Keratinocyte (primary cell): ENCODE data around the gene NUP85. TPM values are rescaled to one million over a fixed set of nuclear protein-coding genes. Genes with fewer than 3 reads are reported as not detected.

Source experiments
- DNase-seq: peaks from one replicate; pipeline ENCODE4 v3.0.0-alpha.2; 2011; ENCODE audit warnings: low read depth, missing footprints, low spot score
- FAIRE-seq: peaks from 2 replicates; lab custom pipeline; 2011; peaks lifted over from hg19 to GRCh38; lab: Jason Lieb, UNC
- H2AFZ ChIP-seq: 2 replicates; pipeline ENCODE4 v1.6.0; 2012; ENCODE audit warnings: low read length, control low read depth, inconsistent platforms; ENCODE audit not compliant: control insufficient read depth
- H3K27ac ChIP-seq: 2 replicates; pipeline ENCODE4 v1.5.1; 2011; ENCODE audit warnings: low read length; ENCODE audit not compliant: control insufficient read depth, insufficient read depth
- H3K27me3 ChIP-seq: 3 replicates; pipeline ENCODE4 v1.6.0; 2011; ENCODE audit warnings: low read length; ENCODE audit not compliant: control insufficient read depth, insufficient read depth; ENCODE audit errors: extremely low read depth
- H3K36me3 ChIP-seq, 2 experiments: 2 replicates in 1 of 2; 3 replicates in 1 of 2; pipeline ENCODE4 v1.5.1; 2011; ENCODE audit warnings: low read length in 2 of 2, mild to moderate bottlenecking in 1 of 2; ENCODE audit not compliant: control insufficient read depth in 2 of 2, insufficient read depth in 2 of 2; ENCODE audit errors: extremely low read depth in 1 of 2
- H3K4me1 ChIP-seq: 3 replicates; pipeline ENCODE4 v1.5.1; 2011; ENCODE audit warnings: low read length; ENCODE audit not compliant: control insufficient read depth, insufficient read depth; ENCODE audit errors: extremely low read depth
- H3K4me2 ChIP-seq: 3 replicates; pipeline ENCODE4 v1.6.0; 2011; ENCODE audit warnings: low read depth, low read length; ENCODE audit not compliant: control insufficient read depth, insufficient read depth; ENCODE audit errors: extremely low read depth
- H3K4me3 ChIP-seq, 3 experiments: fragments of 200-600 bp in 1 of 3; sonication (generic) in 1 of 3; 2 replicates in 2 of 3; 3 replicates in 1 of 3; pipeline ENCODE4 v1.5.1; 2011 to 2016; ENCODE audit warnings: low read length in 3 of 3, mild to moderate bottlenecking in 3 of 3, control low read depth in 2 of 3, inconsistent platforms in 1 of 3, low read depth in 1 of 3, mixed read lengths in 1 of 3, mixed run types in 1 of 3, moderate library complexity in 1 of 3; ENCODE audit not compliant: control insufficient read depth in 2 of 3, insufficient read depth in 2 of 3; ENCODE audit errors: extremely low read depth in 1 of 3
- H3K79me2 ChIP-seq: 2 replicates; pipeline ENCODE4 v1.6.0; 2012; ENCODE audit warnings: low read length; ENCODE audit not compliant: control insufficient read depth, insufficient read depth
- H3K9ac ChIP-seq: 3 replicates; pipeline ENCODE4 v1.6.0; 2011; ENCODE audit warnings: low read length; ENCODE audit not compliant: control insufficient read depth, insufficient read depth; ENCODE audit errors: extremely low read depth
- H3K9me1 ChIP-seq: 3 replicates; pipeline ENCODE4 v1.6.0; 2011; ENCODE audit warnings: low read length; ENCODE audit not compliant: control insufficient read depth, insufficient read depth; ENCODE audit errors: extremely low read depth
- H3K9me3 ChIP-seq: 2 replicates; pipeline ENCODE4 v1.5.1; 2012; ENCODE audit warnings: low read depth, low read length; ENCODE audit not compliant: control insufficient read depth
- H4K20me1 ChIP-seq: 3 replicates; pipeline ENCODE4 v1.6.0; 2011; ENCODE audit warnings: low read length; ENCODE audit not compliant: control insufficient read depth, insufficient read depth; ENCODE audit errors: extremely low read depth
- EZH2 ChIP-seq: IDR thresholded peaks from one replicate; pipeline ENCODE4 v1.6.1; 2012; ENCODE audit warnings: inconsistent platforms, mild to moderate bottlenecking, low read length, moderate library complexity
- dilution Hi-C: fragments of 300-500 bp; cut with MboI; formaldehyde crosslinking; loops from one replicate; pipeline ENCODE4 v1.7.0; 2020; ENCODE audit warnings: low sequenced_read_pairs; ENCODE audit not compliant: extremely low pct_ligation_motif_present
- polyA plus RNA-seq, 5 experiments: library from polyadenylated mRNA; depleted of rRNA in 3 of 5; stranded (reverse) in 3 of 5; stranded (forward) in 1 of 5; unstranded in 1 of 5; fragments of >200 nt; gene quantifications; 1 replicate in 1 of 5; 2 replicates in 3 of 5; 3 replicates in 1 of 5; pipeline versions ENCODE4 v1.2.1 to v1.2.3, GENCODE V29; 2011 to 2012; ENCODE audit warnings: missing spikeins in 2 of 5, low read depth in 1 of 5, low replicate concordance in 1 of 5
- TF ChIP-seq, protein P1 (sequence below), 3 experiments: IDR thresholded peaks in 1 of 3; conservative IDR thresholded peaks in 1 of 3; optimal IDR thresholded peaks in 1 of 3; 2 replicates in 2 of 3; 3 replicates in 1 of 3; pipeline versions ENCODE3 to v1.5.1; 2011; ENCODE audit warnings: low read length in 3 of 3, mild to moderate bottlenecking in 3 of 3, moderate library complexity in 2 of 3, control low read depth in 1 of 3, inconsistent platforms in 1 of 3; ENCODE audit not compliant: insufficient read depth in 2 of 3; ENCODE audit errors: extremely low read depth in 1 of 3

Gene NUP85
- polyA plus RNA-seq, 1 donor (not counting 4 experiments of a cell fraction or from before 2014, with no cell fraction given) = 64.4 TPM

GRCh38 chr17:75241996-75242460 is 36.5 kb downstream of the NUP85 start:
- no peak for FAIRE-seq
- dilution Hi-C loops = no loop called here

DNA sequence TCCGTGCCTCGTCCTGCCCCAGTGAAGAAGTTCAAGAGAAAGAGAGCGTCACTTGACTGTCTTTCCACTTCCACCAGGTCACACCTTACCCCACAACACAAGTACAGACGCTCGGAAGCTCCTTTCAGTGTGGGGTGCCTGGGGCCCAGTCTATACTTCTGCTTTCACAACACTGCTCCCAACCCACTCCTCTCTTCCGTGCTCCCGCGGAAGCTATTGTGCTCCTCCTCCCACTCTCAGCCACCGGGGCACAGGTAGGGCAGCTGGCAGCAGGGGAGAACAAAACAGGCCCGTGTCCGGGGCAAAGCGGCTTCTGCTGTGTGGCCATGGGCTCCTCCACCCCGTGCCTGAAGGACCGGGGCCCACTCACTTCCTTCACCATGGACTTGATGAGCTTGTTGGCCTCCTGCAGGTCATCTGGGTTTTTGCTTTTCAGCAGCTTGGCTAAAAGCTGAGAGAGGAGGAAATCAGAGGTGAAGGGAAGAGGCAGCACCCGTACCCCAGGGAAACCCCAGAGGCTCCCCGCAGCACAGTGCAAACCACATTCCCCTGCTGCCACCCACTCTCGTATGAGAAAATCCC is 37.1 kb downstream of the NUP85 start:
- Histone ChIP-seq H3K27ac (no peak overlapping the region), H2AFZ (no peak overlapping the region), H3K27me3 (no peaks in the 10 kb centered on the region), H3K79me2 (no peaks in the 10 kb centered on the region), H3K4me2 (no peak overlapping the region), H3K4me1 (no peaks in the 10 kb centered on the region), H3K36me3 (peaks cover 56 to 69% of the 10 kb centered on the region in 2 experiments), H3K9me1 (no peaks in the 10 kb centered on the region), H3K4me3 (no peak overlapping the region), H3K9me3 (no peaks in the 10 kb centered on the region), H4K20me1 (peaks cover 9% of the 10 kb centered on the region), H3K9ac (no peak overlapping the region)
- dilution Hi-C loops = no loop called here
- TF ChIP-seq, protein P1, sequence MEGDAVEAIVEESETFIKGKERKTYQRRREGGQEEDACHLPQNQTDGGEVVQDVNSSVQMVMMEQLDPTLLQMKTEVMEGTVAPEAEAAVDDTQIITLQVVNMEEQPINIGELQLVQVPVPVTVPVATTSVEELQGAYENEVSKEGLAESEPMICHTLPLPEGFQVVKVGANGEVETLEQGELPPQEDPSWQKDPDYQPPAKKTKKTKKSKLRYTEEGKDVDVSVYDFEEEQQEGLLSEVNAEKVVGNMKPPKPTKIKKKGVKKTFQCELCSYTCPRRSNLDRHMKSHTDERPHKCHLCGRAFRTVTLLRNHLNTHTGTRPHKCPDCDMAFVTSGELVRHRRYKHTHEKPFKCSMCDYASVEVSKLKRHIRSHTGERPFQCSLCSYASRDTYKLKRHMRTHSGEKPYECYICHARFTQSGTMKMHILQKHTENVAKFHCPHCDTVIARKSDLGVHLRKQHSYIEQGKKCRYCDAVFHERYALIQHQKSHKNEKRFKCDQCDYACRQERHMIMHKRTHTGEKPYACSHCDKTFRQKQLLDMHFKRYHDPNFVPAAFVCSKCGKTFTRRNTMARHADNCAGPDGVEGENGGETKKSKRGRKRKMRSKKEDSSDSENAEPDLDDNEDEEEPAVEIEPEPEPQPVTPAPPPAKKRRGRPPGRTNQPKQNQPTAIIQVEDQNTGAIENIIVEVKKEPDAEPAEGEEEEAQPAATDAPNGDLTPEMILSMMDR (optimal IDR thresholded peaks at IDR 0.05 in 1 of 3, IDR thresholded peaks at IDR 0.05 in 1 of 3, conservative IDR thresholded peaks at IDR 0.05 in 1 of 3; ENCODE audit: extremely low read depth in 1 of 3, insufficient read depth in 2 of 3, low read length in 3 of 3) = no peak
- TF ChIP-seq EZH2 = no peak
- FAIRE-seq (no peak), DNase-seq (no peak)

More at GRCh38 chr17:75241996-75242460, 36.5 kb downstream of the NUP85 start:
- H2AFZ ChIP-seq = no peak overlapping the region
- H3K4me1 ChIP-seq = no peaks in the 10 kb centered on the region
- H3K36me3 ChIP-seq = peaks cover 60 to 74% of the 10 kb centered on the region in 2 experiments
- H3K27ac ChIP-seq = no peak overlapping the region
- DNase-seq = no peak
- H3K9ac ChIP-seq = no peak overlapping the region
- no peak for TF ChIP-seq EZH2
- H3K79me2 ChIP-seq = no peaks in the 10 kb centered on the region
- no peaks in the 10 kb centered on the region for H3K9me3 ChIP-seq
- H3K4me3 ChIP-seq = no peak overlapping the region
- H3K4me2 ChIP-seq = no peak overlapping the region
- no peaks in the 10 kb centered on the region for H3K9me1 ChIP-seq
- peaks cover 9% of the 10 kb centered on the region for H4K20me1 ChIP-seq
- no peaks in the 10 kb centered on the region for H3K27me3 ChIP-seq
